ENCODE data around the gene PLA2G2D. TPM values are rescaled to one million over a fixed set of nuclear protein-coding genes. Genes with fewer than 3 reads are reported as not detected.

Gene PLA2G2D
- total RNA-seq, 2 donors from 2014 or later = not detected

GRCh38 chr1:20074725-20075171 is 44.6 kb downstream of the PLA2G2D start:
- Mint-ChIP-seq H3K9me3 (no peaks in the 10 kb centered on the region), H3K27ac (no peak overlapping the region), H3K27me3 (ENCODE audit: insufficient read depth) (peaks cover 3% of the 10 kb centered on the region), H3K36me3 (ENCODE audit: low read depth) (no peaks in the 10 kb centered on the region), H3K4me1 (peaks cover under 1% of the 10 kb centered on the region), H3K4me3 (no peak overlapping the region)
- Histone ChIP-seq H3K27me3 (ENCODE audit: control insufficient read depth, insufficient read depth, low read length, poor library complexity, severe bottlenecking) (no peaks in the 10 kb centered on the region), H3K36me3 (ENCODE audit: control insufficient read depth, insufficient read depth, low read length) (no peaks in the 10 kb centered on the region), H3K4me1 (ENCODE audit: control insufficient read depth, insufficient read depth, low read length) (no peaks in the 10 kb centered on the region), H3K4me3 (ENCODE audit: low read length) (no peak overlapping the region), H3K9me3 (ENCODE audit: control insufficient read depth, low read length) (peaks cover 6% of the 10 kb centered on the region), H3K27ac (ENCODE audit: low read depth, low read length) (no peak overlapping the region), H3K9ac (ENCODE audit: extremely low read depth, low read length, poor library complexity, severe bottlenecking) (no peak overlapping the region)
- TF ChIP-seq, protein P1, sequence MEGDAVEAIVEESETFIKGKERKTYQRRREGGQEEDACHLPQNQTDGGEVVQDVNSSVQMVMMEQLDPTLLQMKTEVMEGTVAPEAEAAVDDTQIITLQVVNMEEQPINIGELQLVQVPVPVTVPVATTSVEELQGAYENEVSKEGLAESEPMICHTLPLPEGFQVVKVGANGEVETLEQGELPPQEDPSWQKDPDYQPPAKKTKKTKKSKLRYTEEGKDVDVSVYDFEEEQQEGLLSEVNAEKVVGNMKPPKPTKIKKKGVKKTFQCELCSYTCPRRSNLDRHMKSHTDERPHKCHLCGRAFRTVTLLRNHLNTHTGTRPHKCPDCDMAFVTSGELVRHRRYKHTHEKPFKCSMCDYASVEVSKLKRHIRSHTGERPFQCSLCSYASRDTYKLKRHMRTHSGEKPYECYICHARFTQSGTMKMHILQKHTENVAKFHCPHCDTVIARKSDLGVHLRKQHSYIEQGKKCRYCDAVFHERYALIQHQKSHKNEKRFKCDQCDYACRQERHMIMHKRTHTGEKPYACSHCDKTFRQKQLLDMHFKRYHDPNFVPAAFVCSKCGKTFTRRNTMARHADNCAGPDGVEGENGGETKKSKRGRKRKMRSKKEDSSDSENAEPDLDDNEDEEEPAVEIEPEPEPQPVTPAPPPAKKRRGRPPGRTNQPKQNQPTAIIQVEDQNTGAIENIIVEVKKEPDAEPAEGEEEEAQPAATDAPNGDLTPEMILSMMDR (conservative IDR thresholded peaks at IDR 0.05) = no peak
- WGBS, 2 experiments (ENCODE audit: insufficient coverage in 1 of 2, insufficient read length in 1 of 2) = 90 to 96% methylated on average over 8 of the region's 8 CpGs
- DNase-seq = no peak

GRCh38 chr1:20074055-20074724 is 45.1 kb downstream of the PLA2G2D start:
- Mint-ChIP-seq H3K4me1 (no peaks in the 10 kb centered on the region), H3K27ac (no peak overlapping the region), H3K9me3 (no peaks in the 10 kb centered on the region), H3K4me3 (no peak overlapping the region), H3K27me3 (ENCODE audit: insufficient read depth) (peaks cover 3% of the 10 kb centered on the region), H3K36me3 (ENCODE audit: low read depth) (no peaks in the 10 kb centered on the region)
- H3K27me3 ChIP-seq (ENCODE audit: control insufficient read depth, insufficient read depth, low read length, poor library complexity, severe bottlenecking) = no peaks in the 10 kb centered on the region
- no peaks in the 10 kb centered on the region for H3K36me3 ChIP-seq (ENCODE audit: control insufficient read depth, insufficient read depth, low read length)
- no peak for DNase-seq
- H3K4me1 ChIP-seq (ENCODE audit: control insufficient read depth, insufficient read depth, low read length) = no peaks in the 10 kb centered on the region
- H3K9me3 ChIP-seq (ENCODE audit: control insufficient read depth, low read length) = peaks cover 6% of the 10 kb centered on the region
- no peak overlapping the region for H3K4me3 ChIP-seq (ENCODE audit: low read length)
- H3K27ac ChIP-seq (ENCODE audit: low read depth, low read length) = no peak overlapping the region
- TF ChIP-seq, protein P1 (conservative IDR thresholded peaks at IDR 0.05) = no peak
- WGBS, 2 experiments (ENCODE audit: insufficient coverage in 1 of 2, insufficient read length in 1 of 2) = 89 to 96% methylated on average over 11 of the region's 11 CpGs
- no peak overlapping the region for H3K9ac ChIP-seq (ENCODE audit: extremely low read depth, low read length, poor library complexity, severe bottlenecking)

GRCh38 chr1:20073256-20073655 is 46.1 kb downstream of the PLA2G2D start:
- Histone ChIP-seq H3K9me3 (ENCODE audit: control insufficient read depth, low read length) (peaks cover 6% of the 10 kb centered on the region), H3K9ac (ENCODE audit: extremely low read depth, low read length, poor library complexity, severe bottlenecking) (no peak overlapping the region), H3K4me3 (ENCODE audit: low read length) (no peak overlapping the region), H3K36me3 (ENCODE audit: control insufficient read depth, insufficient read depth, low read length) (no peaks in the 10 kb centered on the region), H3K27ac (ENCODE audit: low read depth, low read length) (no peak overlapping the region), H3K27me3 (ENCODE audit: control insufficient read depth, insufficient read depth, low read length, poor library complexity, severe bottlenecking) (no peaks in the 10 kb centered on the region), H3K4me1 (ENCODE audit: control insufficient read depth, insufficient read depth, low read length) (no peaks in the 10 kb centered on the region)
- WGBS, 2 experiments (ENCODE audit: insufficient coverage in 1 of 2, insufficient read length in 1 of 2) = 95 to 98% methylated on average over 2 of the region's 2 CpGs
- H3K4me1 Mint-ChIP-seq = no peaks in the 10 kb centered on the region
- TF ChIP-seq, protein P1 (conservative IDR thresholded peaks at IDR 0.05) = no peak
- no peaks in the 10 kb centered on the region for H3K36me3 Mint-ChIP-seq (ENCODE audit: low read depth)
- H3K9me3 Mint-ChIP-seq = no peaks in the 10 kb centered on the region
- no peak overlapping the region for H3K4me3 Mint-ChIP-seq
- H3K27ac Mint-ChIP-seq = no peak overlapping the region
- H3K27me3 Mint-ChIP-seq (ENCODE audit: insufficient read depth) = peaks cover 3% of the 10 kb centered on the region
- DNase-seq = no peak
